ENCODE results near the gene SLC25A21. TPM values are rescaled to one million over a fixed set of nuclear protein-coding genes. Genes with fewer than 3 reads are reported as not detected.

The SLC25A21 gene
- total RNA-seq, 1 experiment from 2014 or later, result 2.1 TPM

- POLR2A ChIA-PET, result no interaction called here
- DNase-seq (ENCODE audit: low read depth, low spot score) (no peak), ATAC-seq (no peak)
Observed at GRCh38 chr14:37056473-37056872, 115.9 kb downstream of the SLC25A21 start.

GRCh38 chr14:37054869-37055268 is 117.5 kb downstream of the SLC25A21 start:
- ATAC-seq, result no peak
- Histone ChIP-seq H3K27me3 (ENCODE audit: control insufficient read depth, insufficient read depth, low read length) (no peaks in the 10 kb centered on the region), H3K27ac (ENCODE audit: low read length) (no peak overlapping the region), H3K36me3 (ENCODE audit: control insufficient read depth, insufficient read depth, low read length) (no peaks in the 10 kb centered on the region), H3K4me1 (ENCODE audit: control insufficient read depth, insufficient read depth, low read length) (no peaks in the 10 kb centered on the region), H3K4me3 (ENCODE audit: low read depth in 2 of 2, low read length in 2 of 2) (no peak overlapping the region), H3K9me3 (ENCODE audit: control insufficient read depth, insufficient read depth, low read depth, low read length) (peaks cover 3% of the 10 kb centered on the region; the same call in 1 of the 2 replicates)
- ChIA-PET POLR2A (no interaction called here), CTCF (no interaction called here)
- TF ChIP-seq REST (IDR thresholded peaks at IDR 0.05; ENCODE audit: insufficient read depth in 1 of 2, low read depth in 2 of 2, low read length in 1 of 2) (no peak), SIN3A (IDR thresholded peaks at IDR 0.05; ENCODE audit: borderline replicate concordance, insufficient read depth, low read depth, low read length) (no peak), TCF7L2 (IDR thresholded peaks at IDR 0.05; ENCODE audit: low read depth, low read length) (no peak), POLR2AphosphoS5 (IDR thresholded peaks at IDR 0.05; ENCODE audit: low read depth, low read length) (no peak), CTCF (IDR thresholded peaks at IDR 0.05) (no peak)
- BruUV-seq (replicated peaks), result no TSS peak
- DNase-seq (ENCODE audit: low read depth, low spot score), result no peak
- intact Hi-C loops (cut with micrococcal nuclease; ENCODE audit: unreplicated experiment), result no loop called here
- in situ Hi-C loops (cut with HindIII; ENCODE audit: low pct_unique_long_range_greater_than_20kb, low sequenced_read_pairs), result no loop called here

More at GRCh38 chr14:37056473-37056872, 115.9 kb downstream of the SLC25A21 start:
- H3K27ac ChIP-seq (ENCODE audit: low read length), result no peak overlapping the region
- BruUV-seq (replicated peaks), result no TSS peak
- H3K4me3 ChIP-seq (ENCODE audit: low read depth in 2 of 2, low read length in 2 of 2), result no peak overlapping the region
- no peaks in the 10 kb centered on the region for H3K36me3 ChIP-seq (ENCODE audit: control insufficient read depth, insufficient read depth, low read length)
- H3K9me3 ChIP-seq (ENCODE audit: control insufficient read depth, insufficient read depth, low read depth, low read length), result peaks cover 3% of the 10 kb centered on the region; the same call in 1 of the 2 replicates
- intact Hi-C loops (cut with micrococcal nuclease; ENCODE audit: unreplicated experiment) (no loop called here), in situ Hi-C loops (cut with HindIII; ENCODE audit: low pct_unique_long_range_greater_than_20kb, low sequenced_read_pairs) (no loop called here)
- no peaks in the 10 kb centered on the region for H3K27me3 ChIP-seq (ENCODE audit: control insufficient read depth, insufficient read depth, low read length)
- CTCF ChIA-PET, result no interaction called here
- TF ChIP-seq POLR2AphosphoS5 (IDR thresholded peaks at IDR 0.05; ENCODE audit: low read depth, low read length) (no peak), TCF7L2 (IDR thresholded peaks at IDR 0.05; ENCODE audit: low read depth, low read length) (no peak), CTCF (IDR thresholded peaks at IDR 0.05) (no peak), SIN3A (IDR thresholded peaks at IDR 0.05; ENCODE audit: borderline replicate concordance, insufficient read depth, low read depth, low read length) (no peak), REST (IDR thresholded peaks at IDR 0.05; ENCODE audit: insufficient read depth in 1 of 2, low read depth in 2 of 2, low read length in 1 of 2) (no peak)
- H3K4me1 ChIP-seq (ENCODE audit: control insufficient read depth, insufficient read depth, low read length), result no peaks in the 10 kb centered on the region
